ENCODE data around the gene HDAC11. TPM values are rescaled to one million over a fixed set of nuclear protein-coding genes. Genes with fewer than 3 reads are reported as not detected.

The HDAC11 gene
- total and polyA plus RNA-seq, 2 of the 13 experiments (the other 11 are each of a cell fraction or from before 2014, with no cell fraction given): 13.7 to 33.1 TPM

- TF ChIP-seq AGO1 (IDR thresholded peaks at IDR 0.05; ENCODE audit: low read depth, low read length, poor library complexity, severe bottlenecking) (no peak), PHF8 (CRISPR knock-in tag; IDR thresholded peaks at IDR 0.05) (peak; percentile 38; the same call in 1 of the 2 replicates), ARNTL (CRISPR knock-in tag; IDR thresholded peaks at IDR 0.05) (no peak), ZNF570 (CRISPR knock-in tag; IDR thresholded peaks at IDR 0.05; ENCODE audit: borderline replicate concordance) (no peak), ZFP90 (CRISPR knock-in tag; IDR thresholded peaks at IDR 0.05; ENCODE audit: borderline replicate concordance) (no peak; the same call in 1 of the 2 replicates), ZNF354B (CRISPR knock-in tag; IDR thresholded peaks at IDR 0.05) (no peak), ZNF704 (CRISPR knock-in tag; IDR thresholded peaks at IDR 0.05; ENCODE audit: borderline replicate concordance) (peak; percentile 47; the same call in 1 of the 2 replicates), ZNF546 (CRISPR knock-in tag; conservative IDR thresholded peaks at IDR 0.05) (peak; percentile 78; the same call in 1 of the 2 replicates), FOXC1 (CRISPR knock-in tag; IDR thresholded peaks at IDR 0.05; ENCODE audit: borderline replicate concordance) (peak; percentile 50; the same call in 1 of the 2 replicates), PBX2 (CRISPR knock-in tag; IDR thresholded peaks at IDR 0.05) (no peak), TEAD2 (CRISPR knock-in tag; IDR thresholded peaks at IDR 0.05) (no peak), THAP9 (CRISPR knock-in tag; IDR thresholded peaks at IDR 0.05; ENCODE audit: borderline replicate concordance) (0 out of 2 replicates have a peak, but pooled peaks have one; percentile 29), HMG20B (CRISPR knock-in tag; conservative IDR thresholded peaks at IDR 0.05) (peak; percentile 73; the same call in 1 of the 2 replicates), ZBTB21 (CRISPR knock-in tag; IDR thresholded peaks at IDR 0.05) (no peak), ZNF234 (CRISPR knock-in tag; conservative IDR thresholded peaks at IDR 0.05) (no peak), ZFP37 (CRISPR knock-in tag; IDR thresholded peaks at IDR 0.05; ENCODE audit: borderline replicate concordance) (peak; percentile 78; the same call in 1 of the 2 replicates), FOXP4 (CRISPR knock-in tag; IDR thresholded peaks at IDR 0.05) (peak; percentile 34; the same call in 1 of the 2 replicates), GABPA (IDR thresholded peaks at IDR 0.05; ENCODE audit: low read depth, low read length) (no peak), GABPA (CRISPR knock-in tag; IDR thresholded peaks at IDR 0.05; ENCODE audit: low read depth) (peak; percentile 71), PLSCR1 (CRISPR knock-in tag; IDR thresholded peaks at IDR 0.05; ENCODE audit: borderline replicate concordance) (peak; percentile 67; the same call in 1 of the 2 replicates)
Observed at GRCh38 chr3:13484851-13485590, 4.9 kb downstream of the HDAC11 start (continued).

Measured in HepG2 (cell line).